Fibroblast of skin of back (primary cell): ENCODE measurements around the gene FAM3B.

Experiments
- DNase-seq: peaks from one replicate; pipeline ENCODE4 v3.0.0-alpha.2; 2013

FAM3B gene

GRCh38 chr21:41398251-41398650 lies 81.7 kb downstream of the FAM3B start:
- no peak for DNase-seq

- no peak for DNase-seq
Measured at GRCh38 chr21:41398831-41399230, 82.2 kb downstream of the FAM3B start.

GRCh38 chr21:41399246-41399800 lies 82.7 kb downstream of the FAM3B start:
- DNase-seq: no peak

GRCh38 chr21:41402231-41402630 lies 85.6 kb downstream of the FAM3B start:
- DNase-seq: no peak

- DNase-seq: no peak
Measured at GRCh38 chr21:41402796-41403195, 86.2 kb downstream of the FAM3B start.

- no peak for DNase-seq
Measured at GRCh38 chr21:41403331-41403730, 86.7 kb downstream of the FAM3B start.

GRCh38 chr21:41403966-41404365 lies 87.4 kb downstream of the FAM3B start:
- DNase-seq: no peak

- no peak for DNase-seq
Measured at GRCh38 chr21:41405321-41405720, 88.7 kb downstream of the FAM3B start.

- DNase-seq: no peak
Measured at GRCh38 chr21:41406340-41406739, 89.7 kb downstream of the FAM3B start.
